HK-2 (cell line): ENCODE data around the gene CD52.

Experiments used
- DNase-seq: peaks from one replicate; pipeline ENCODE4 v3.0.0-alpha.2; 2018; ENCODE audit not compliant: unreplicated experiment

CD52 gene, protein sequence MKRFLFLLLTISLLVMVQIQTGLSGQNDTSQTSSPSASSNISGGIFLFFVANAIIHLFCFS

DNA sequence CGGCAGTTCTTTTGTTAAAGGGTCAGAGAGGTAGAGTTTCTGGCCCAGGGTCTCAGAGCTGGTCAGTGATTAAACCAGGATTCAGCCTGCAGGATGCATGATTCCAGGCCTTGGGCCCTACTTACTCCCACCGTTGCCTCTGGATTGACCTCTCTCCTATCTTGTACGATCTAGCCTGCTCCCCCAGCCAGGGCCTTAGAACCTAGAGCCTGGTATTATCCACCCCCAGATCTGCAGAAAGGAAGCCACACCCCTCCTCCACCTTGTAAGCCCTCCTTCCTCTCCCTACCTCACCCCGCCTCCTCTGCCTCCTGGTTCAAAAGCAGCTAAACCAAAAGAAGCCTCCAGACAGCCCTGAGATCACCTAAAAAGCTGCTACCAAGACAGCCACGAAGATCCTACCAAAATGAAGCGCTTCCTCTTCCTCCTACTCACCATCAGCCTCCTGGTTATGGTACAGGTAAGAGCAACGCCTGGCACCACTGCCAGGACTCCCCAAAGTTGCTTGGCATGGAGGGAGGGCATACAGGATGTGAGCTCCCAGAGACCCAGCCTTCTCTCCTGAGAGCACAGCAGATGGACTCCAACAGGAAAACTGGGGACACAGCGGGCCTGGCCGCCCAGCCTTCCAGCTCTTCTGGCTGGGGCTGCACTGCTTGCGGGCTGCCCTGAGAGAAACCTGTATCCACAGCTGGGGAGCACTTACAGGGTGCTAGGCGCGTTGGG, at the start of gene CD52:
TSS of gene CD52 (plus strand) at position 347 of the 726 bp plus-strand sequence. CDS start at position 407, 60 bp downstream.
- DNase-seq, result no peak

DNA sequence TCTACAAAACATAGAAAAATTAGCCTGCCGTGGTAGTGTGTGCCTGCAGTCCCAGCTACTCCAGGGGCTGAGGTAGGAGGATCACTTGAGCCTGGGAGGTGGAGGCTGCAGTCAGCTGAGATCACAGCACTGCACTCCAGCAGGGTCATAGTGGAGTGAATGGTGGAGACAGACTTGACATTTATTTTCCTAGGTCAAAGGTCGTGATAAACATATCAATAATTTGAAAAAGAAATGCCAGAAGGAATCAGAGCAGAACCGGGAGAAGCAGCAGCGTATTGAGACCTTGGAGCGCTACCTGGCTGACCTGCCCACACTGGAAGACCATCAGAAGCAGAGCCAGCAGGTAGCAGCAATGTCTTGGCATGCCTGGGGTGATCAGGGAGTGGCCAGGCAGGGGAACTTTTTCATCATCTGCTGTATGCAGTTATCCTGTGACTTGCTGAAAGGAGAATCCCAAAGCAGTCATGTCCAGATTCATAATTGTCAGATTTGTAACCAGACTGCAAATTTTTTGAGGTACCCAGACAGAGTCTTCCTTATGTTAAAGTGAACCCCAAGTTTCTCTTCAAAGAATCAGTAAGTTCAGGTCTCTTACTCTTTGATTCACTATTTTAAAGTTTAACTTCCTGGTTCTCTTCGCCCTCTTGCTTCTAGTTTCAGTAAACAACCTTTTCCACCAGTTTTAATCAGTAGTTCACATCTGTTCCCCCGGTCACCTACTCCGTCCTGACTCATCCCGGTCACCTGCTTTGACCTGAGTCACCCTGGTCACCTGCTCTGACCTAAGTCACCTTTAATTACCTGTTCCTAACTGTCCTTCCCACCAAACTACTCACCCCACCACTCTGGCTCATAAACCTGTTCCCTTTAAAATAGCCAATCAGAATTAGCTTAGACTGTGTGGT, 49.2 kb upstream of the CD52 start:
- no peak for DNase-seq

DNA sequence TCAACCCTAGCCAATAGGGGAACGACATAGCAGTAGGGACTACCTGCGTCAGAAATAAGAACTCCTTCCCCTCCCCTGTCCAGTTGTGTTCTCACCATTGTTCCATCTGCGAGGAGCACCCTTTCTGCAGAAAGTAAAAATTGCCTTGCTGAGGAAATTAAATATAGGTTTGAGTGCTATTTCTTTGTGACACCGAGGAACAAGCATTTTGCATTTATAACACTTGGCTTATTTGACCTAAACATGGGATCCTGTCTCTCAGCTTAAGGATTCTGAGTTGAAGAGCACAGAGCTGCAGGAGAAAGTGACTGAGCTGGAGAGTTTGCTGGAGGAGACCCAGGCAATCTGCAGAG, 48.6 kb upstream of the CD52 start:
- no peak for DNase-seq

DNA sequence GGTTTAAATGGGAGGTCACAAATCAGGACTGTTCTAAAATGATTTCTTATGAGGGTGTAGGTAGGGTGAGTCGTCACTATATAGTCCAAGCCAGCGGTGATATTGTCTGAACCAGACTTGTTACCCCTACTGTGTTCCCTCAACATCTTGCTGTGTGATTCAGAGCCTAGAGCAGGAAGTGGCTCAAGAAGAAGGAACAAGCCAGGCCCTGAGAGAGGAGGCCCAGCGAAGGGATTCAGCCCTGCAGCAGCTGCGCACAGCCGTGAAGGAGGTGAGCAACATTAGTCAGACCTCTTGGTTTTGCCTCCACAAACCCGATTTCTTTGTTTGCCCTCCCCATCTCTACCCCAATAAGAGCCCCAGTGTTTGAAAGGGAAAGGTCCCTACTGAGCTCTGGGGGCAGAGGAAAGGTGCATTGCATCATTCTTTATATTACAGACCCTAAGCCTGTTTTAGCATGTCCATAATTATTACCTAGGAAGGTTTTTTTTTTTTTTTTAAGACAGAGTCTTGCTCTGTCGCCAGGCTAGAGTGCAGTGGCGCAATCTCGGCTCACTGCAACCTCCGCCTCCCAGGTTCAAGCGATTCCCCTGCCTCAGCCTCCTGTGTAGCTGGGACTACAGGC, 42.8 kb upstream of the CD52 start:
- no peak for DNase-seq

DNA sequence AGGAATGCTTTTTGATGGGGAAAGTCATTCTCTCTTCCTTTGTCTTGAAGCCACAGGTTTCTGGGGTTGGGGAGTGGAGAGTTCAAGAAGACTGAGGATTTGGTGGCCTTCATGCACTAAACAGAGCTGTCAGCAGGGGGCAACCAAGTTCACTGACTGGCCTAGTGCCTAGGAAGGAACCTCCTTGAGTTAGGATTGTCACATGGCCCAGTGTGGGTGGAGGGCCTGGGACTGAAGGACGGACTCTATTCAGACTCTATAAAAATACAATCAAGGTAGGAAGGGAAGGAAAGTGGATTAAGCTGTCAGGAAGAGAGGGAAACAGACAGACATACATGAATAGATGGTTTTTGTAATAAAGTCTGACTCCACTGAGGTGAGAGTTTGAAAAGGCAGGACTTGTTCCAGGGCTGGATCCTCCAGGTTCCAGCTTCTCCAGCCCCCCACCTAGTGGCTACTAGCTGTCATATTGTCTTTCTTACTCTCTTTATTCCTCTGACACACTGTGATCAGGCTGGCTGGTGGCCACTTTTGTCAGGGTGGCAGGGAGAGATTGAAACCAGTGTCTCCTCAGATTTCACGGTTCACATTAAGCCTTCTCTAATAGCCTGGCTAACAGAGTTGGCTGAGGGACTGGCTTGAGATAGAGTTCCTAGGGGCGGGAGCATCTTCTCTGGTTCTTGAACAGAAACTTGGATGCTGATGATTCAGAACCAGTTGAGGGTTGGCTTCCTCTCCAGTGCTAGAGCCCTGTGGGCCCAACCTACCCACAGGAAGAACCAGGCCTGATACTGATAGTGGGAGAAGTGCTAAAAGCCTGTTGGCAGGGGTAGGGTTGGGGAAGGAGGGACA, 42.0 kb upstream of the CD52 start:
- peak; percentile 72 for DNase-seq

DNA sequence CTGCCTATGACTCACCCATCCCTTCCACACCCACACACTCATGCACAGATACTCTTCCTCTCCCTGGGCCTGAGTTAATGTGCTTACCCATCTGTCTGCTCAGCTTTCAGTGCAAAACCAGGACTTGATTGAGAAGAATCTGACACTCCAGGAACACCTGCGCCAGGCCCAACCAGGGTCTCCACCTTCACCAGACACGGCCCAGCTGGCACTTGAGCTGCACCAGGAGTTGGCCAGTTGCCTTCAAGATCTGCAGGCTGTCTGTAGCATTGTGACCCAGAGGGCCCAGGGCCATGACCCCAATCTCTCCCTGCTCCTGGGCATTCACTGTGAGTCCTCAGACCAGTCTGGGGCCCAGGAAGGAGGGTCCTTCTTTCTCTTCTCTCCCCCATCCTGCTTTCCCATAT, 41.3 kb upstream of the CD52 start:
- DNase-seq, result no peak

DNA sequence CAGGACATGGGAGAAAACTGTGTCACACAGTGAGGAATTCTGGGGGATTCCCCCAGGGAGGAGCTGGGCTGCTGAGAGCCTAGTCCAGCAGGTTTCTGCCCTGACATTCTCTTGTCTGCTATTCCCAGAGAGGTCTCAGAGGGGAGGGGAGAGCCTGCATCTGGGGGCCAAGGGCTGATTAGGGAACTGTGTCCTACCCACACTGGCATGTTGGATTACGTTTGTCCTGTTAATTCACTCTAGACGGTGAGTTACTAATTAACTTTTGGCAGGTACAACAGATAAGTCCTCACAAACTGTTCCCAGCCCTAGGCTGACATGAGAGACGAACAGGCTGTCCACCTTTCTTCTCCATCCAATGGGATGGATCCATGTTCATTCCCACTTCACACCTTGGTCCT, 40.5 kb upstream of the CD52 start:
- no peak for DNase-seq

DNA sequence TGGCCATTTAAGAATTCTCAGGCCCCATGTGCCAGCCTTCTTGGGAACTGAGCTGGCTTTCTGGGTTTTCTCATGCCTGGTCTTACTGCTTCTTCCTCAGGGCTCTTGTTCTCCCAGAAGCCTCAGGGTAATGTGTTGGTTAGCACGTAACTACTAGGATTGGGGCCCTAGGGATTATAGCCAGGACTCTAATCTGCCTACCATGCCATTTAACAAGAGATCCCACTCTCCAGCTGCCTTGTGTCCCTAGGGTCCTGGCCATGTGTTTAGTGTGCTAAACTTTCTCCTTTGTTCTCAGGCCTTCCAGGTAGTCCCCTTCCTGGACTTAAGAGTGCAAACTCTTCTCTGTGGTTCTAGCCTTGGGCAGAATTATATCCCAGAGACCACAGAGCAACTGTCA, 40.0 kb upstream of the CD52 start:
- DNase-seq, result no peak

DNA sequence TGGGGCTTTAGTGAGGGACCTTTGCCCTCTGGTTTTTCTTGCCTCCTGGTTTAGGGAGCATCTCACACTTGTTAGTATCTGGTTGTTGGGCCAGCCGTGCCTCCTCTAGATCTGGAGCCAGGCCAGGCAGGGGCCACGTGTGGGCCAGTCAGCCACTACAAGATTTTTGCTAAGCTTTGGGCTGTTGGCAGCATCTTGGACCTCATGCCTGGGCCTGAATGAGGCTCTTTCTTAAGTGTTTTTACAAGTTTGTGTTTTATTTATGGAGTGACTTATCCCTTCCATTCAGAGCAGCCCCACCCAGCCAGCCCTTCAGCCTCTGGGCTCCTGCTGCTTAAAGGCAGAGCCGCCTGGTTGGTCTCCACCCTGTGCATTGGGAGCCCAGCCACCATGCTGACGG, 39.5 kb upstream of the CD52 start:
- DNase-seq, result no peak

DNA sequence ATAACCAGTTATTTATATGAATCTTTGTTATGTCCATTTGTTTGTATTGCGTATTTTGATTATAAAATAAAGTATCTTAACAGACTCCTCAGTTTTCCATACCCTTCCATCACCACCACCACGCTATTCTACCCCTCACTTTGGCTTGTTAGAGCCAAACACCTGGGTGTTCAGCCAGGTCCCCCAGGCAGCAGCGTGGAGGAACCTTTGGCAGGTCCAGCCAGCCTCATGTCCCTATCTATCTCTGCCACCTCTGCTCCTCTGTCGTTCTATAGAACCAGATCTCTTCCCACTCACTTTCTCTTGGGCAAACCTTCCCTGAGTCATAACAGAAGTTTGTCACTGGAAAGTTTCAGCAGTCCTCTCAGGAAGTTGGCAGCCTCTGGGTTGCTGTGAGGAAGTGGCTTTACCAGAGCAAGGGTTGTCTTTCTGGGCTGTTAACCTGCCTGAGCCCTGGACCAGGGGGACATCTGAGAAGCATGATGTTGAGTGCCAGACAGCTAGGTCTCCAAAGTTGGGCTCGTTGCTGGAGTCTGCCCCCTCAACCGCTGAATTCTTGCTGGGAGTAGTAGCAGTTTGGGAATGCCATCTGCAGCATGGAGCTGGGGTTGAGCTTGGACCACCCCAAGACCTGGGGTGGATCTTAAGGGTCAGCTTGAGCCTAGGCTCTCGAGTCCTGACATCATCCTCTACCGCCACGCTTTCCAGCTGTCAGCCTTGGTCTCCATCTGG, 38.9 kb upstream of the CD52 start:
- no peak for DNase-seq

DNA sequence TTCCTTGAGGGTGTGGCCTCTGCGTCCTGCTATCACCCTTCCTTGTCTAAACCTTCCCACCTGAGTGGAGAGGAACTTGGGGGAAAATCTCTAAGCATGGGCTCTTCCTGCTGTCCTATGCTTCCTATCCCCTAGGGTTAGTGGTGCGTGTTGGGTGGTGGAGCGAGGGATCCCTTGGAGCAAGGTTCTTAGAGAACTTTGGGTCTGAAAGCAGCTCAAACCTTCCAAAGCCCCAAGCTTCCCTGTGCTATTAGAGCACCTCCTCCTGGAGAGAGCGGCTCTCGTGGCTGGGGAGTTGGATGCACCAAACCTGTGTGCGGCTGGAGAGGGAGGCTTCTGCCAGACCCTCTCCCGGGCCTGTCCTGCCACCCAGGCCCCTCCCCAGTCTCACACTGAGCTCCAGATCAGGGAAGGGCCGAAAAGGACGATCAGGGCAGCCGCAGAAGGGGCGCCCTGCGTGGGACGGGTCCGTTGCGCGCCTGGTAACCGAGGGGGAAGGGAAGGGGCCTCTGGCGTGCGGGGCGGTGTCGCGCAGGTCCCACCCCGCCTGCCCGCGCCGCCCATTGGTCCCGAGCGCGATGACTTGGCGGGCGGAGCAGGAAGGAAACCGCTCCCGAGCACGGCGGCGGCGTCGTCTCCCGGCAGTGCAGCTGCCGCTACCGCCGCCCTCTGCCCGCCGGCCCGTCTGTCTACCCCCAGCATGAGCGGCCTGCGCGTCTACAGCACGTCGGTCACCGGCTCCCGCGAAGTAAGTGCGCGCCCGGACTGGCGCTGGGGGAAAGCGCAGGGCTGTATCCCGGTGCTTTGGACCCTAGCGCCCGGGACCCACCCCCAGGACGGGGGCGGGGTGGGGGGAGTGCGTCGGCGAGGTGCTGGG, 38.1 kb upstream of the CD52 start, which contains the start of gene SH3BGRL3:
TSS of gene SH3BGRL3 (plus strand) at position 631 of the 877 bp plus-strand sequence. CDS start at position 701, 70 bp downstream.
- peak; percentile 84 for DNase-seq

DNA sequence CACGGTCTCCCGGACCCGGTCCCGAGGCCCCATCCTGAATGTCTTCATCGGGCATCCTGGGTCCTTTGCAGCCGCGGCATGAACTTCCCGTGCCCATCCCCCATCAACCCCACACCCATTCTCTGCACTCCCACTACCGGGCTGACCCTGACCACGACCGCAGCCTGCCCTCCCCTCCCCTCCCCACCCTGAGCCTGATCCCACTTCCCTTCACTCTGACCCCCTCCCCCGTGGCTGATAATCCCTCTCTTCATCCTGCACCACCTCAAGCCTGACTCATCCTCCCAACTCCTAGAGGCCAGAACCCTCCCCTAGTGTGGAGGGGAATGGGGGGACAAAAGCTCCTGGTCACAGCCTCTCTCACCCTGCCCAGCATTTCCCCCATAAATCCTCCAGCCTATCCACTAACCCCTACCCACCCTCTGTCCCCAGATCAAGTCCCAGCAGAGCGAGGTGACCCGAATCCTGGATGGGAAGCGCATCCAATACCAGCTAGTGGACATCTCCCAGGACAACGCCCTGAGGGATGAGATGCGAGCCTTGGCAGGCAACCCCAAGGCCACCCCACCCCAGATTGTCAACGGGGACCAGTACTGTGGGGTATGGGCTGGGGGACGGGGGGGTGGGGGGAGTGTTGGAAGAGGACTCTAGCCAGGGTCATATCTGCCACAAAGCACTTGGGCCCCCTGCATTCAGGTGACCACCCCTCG, 37.3 kb upstream of the CD52 start:
- DNase-seq, result peak; percentile 68

DNA sequence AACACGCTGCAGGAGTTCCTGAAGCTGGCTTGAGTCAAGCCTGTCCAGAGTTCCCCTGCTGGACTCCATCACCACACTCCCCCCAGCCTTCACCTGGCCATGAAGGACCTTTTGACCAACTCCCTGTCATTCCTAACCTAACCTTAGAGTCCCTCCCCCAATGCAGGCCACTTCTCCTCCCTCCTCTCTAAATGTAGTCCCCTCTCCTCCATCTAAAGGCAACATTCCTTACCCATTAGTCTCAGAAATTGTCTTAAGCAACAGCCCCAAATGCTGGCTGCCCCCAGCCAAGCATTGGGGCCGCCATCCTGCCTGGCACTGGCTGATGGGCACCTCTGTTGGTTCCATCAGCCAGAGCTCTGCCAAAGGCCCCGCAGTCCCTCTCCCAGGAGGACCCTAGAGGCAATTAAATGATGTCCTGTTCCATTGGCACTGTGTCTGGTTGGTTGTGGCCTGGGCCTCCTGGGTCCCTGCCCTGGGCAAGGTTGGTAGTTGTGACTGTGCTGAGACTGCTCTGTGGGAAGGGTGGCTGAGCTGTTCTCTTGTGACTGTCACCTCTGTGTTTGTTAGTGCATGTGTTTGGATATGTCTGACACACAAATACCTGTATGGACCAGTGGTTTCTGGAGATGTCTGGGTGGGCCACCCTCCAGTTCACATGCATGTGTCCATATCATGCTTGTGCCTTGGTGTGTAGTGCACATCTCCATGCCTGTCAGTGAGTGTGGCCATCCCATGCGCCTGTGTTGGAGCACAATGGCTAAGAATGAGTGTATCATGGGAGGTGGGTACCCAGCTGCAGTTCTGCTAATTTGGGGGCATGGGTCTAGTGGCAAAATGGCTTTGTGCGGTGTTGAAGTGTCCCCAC, 36.4 kb upstream of the CD52 start:
- DNase-seq, result no peak

DNA sequence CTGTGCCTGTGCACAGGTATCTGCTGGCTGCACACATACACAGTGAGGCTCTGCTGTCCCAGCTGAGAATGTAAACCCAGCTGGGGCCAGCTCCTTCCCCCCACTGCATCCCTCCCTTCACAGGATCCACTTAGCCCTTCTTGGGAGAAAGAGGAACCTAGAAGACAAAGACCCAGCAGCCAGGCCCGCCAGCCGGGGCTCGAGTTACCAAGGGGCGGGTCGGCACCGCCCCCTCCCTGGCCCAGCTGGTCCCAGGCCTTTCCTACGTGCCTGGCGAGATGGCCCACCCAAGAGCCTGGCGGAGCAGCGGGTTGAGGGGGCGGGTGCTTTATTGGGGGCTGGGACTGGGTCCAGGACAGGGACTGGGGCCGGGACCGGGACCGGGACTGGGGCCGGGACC, 35.8 kb upstream of the CD52 start:
- DNase-seq, result no peak

DNA sequence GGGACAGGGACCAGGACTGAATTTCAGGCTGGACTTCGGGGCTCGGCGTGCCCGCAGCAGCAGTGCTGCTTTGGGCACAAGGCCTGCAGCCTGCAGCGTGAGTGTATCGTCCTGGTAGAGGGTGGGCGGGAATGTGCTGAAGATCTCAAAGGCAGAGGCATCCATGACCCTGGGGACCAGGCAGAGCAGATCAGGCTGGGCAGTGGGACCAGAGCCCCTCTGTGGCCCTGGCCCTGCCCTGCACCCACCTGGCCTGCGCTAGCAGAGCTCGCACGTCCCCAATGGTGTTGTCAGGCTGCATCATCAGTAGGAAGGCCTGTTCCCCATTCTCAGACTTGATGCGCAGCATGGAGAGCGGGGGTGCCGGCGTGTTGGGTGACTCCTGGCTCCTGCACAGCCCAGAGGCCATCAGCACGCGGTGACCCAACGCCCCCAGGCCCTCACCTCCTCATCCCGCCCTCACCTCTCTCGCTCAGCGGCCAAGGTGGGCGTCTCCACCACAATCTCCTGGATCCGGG, 35.3 kb upstream of the CD52 start:
- no peak for DNase-seq

DNA sequence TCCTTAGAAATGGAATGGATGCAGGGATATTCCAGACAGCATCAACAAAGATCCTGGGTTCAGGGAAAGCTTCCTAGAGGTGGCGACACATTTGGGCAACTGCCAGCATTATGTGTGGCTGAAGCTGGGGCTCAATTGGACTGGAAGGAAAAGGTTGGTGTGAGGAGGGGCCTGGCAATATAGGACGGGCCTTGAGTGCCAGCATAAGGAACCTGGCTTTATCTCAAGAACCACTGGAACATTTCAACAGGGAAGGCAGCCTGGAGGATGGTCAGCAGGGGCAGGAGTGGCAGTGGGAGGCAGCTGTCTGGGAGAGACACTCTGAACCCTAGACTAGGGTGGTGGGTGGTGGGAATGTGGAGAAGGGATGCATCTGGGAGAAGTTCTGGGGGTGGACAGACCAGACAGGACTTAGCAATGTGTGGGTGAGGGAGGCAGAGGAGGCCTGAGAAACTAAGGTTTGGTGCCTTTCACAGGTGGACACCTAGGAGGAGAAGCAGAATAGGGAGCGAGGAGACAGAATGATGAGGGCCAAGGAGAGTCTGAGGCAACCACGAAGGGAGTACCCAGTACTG, 34.4 kb upstream of the CD52 start:
- no peak for DNase-seq

DNA sequence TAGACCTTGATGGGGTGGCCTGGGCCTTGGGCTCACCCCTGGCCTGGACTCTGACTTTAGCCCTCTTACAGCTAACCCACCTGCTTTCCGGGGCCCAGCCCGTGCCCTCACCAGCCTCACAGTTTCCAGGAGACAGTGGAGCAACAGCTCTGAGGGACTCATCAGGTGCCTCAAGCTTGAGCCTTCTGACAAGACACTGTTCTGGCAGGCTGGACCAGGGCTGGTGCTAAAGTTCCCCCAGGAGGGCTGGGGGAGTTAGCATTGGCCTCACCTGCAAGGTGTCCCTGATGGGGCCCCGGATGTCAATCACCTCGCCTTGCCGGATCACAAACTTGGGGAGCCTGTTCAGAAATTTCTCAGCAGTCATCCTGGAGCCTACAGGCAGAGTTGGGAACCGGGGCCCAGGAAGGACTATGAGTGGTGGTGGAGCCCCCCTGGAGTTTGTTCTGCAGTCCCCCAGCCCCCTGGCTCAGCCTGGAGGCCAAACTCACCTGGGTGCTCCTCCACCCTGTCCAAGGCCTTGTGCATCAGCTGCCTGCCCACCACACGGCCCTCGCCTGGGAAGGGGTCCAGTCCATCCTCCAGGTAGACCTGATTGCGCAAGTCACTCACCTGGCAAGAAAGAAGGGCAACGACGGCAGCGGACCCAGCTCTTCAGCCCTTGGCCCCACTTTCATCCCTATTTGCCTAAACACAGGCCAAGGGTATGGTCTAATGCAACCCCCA, 33.7 kb upstream of the CD52 start:
- no peak for DNase-seq
